Heart left ventricle (tissue), 16 donors: Measurements from ENCODE around the gene ANKLE1. TPM values are rescaled to one million over a fixed set of nuclear protein-coding genes. Genes with fewer than 3 reads are reported as not detected.

ENCODE experiments used
- ATAC-seq, 4 donors: fragments of 200-7000 bp; cut with Tn5 transposase; one replicate each; pipeline ENCODE4 v1.9.1; 2020 to 2022; ENCODE audit warnings: moderate library complexity in 4 of 4, mild to moderate bottlenecking in 3 of 4, moderate number of reproducible peaks in 1 of 4
- DNase-seq, 5 donors: peaks; one replicate each; pipeline ENCODE4 v3.0.0-alpha.2; 2020
- H3K27ac ChIP-seq, 12 donors: fragments of 200-600 bp; sonication (generic) in 4 of 12; one replicate each; pipeline versions ENCODE4 v1.5.0 to v1.8.0; 2016 to 2022; ENCODE audit warnings: mild to moderate bottlenecking in 2 of 12
- H3K27me3 ChIP-seq, 9 donors: fragments of 200-600 bp; sonication (generic) in 2 of 9; one replicate each; pipeline versions ENCODE4 v1.5.1 to v1.8.0; 2016 to 2022; ENCODE audit warnings: mild to moderate bottlenecking in 3 of 9
- H3K36me3 ChIP-seq, 9 donors: fragments of 200-600 bp; sonication (generic) in 2 of 9; one replicate each; pipeline versions ENCODE4 v1.5.0 to v1.8.0; 2018 to 2022; ENCODE audit warnings: mild to moderate bottlenecking in 2 of 9
- H3K4me1 ChIP-seq, 12 donors: fragments of 200-600 bp; sonication (generic) in 4 of 12; one replicate each; pipeline versions ENCODE4 v1.5.0 to v1.8.0; 2016 to 2022; ENCODE audit warnings: mild to moderate bottlenecking in 3 of 12
- H3K4me3 ChIP-seq, 12 donors: fragments of 200-600 bp; sonication (generic) in 4 of 12; one replicate each; pipeline versions ENCODE4 v1.5.0 to v1.8.0; 2017 to 2022; ENCODE audit warnings: mild to moderate bottlenecking in 9 of 12, moderate library complexity in 4 of 12
- H3K9me3 ChIP-seq, 12 donors: fragments of 200-600 bp; sonication (generic) in 4 of 12; one replicate each; pipeline versions ENCODE4 v1.5.0 to v1.8.0; 2016 to 2022; ENCODE audit warnings: mild to moderate bottlenecking in 1 of 12
- CTCF ChIP-seq, 12 donors: fragments of 200-600 bp; sonication (generic) in 4 of 12; IDR thresholded peaks; one replicate each; pipeline versions ENCODE4 v1.5.0 to v1.8.0; 2018 to 2022; ENCODE audit warnings: antibody characterized with exemption in 12 of 12, mild to moderate bottlenecking in 5 of 12
- POLR2A ChIP-seq, 2 donors: fragments of 450-650 bp; IDR thresholded peaks; one replicate each; pipeline ENCODE4 v1.6.1; 2017; ENCODE audit warnings: antibody characterized with exemption in 2 of 2, mild to moderate bottlenecking in 2 of 2, moderate library complexity in 2 of 2
- WGBS, 4 donors: extraction: QIAGEN DNeasy Blood & Tissue Kit in 2 of 4; methylation state at CpG; one replicate each; pipeline versions ENCODE4 v1.1.5 to v1.1.7; 2013 to 2018; 5-methylcytosine and 5-hydroxymethylcytosine counted together
- intact Hi-C, 10 donors: fragments of 100-400 bp; cut with DNase I; formaldehyde crosslinking; loops; one replicate each; pipeline versions ENCODE4 v1.11.1 to v1.14.2; 2022
- polyA plus RNA-seq, 2 donors: library from polyadenylated mRNA; stranded (reverse); fragments of 200-250 nt; gene quantifications; one replicate each; pipeline ENCODE4 v1.2.3, GENCODE V29; 2013
- total RNA-seq, 9 donors: library from RNA; depleted of rRNA in 2 of 9; stranded (reverse); fragments of >200 nt in 2 of 9; fragmentation: NEBNext Ultra II Directional in 3 of 9; extraction: Animal tissue kit (Norgen Biotek cat#: 25700) in 3 of 9; gene quantifications; one replicate each; pipeline versions ENCODE4 v1.1.0 to v1.2.4, GENCODE V29; 2016 to 2023
- donor health status: ischemic (EF 13 %, LVEDD 7.1; RV severe dilation, severe dysfunction).
- donor health status: healthy with polysubstance abuse.
- donor health status: DM: no; HTN: yes; CAD: no.
- donor health status: DM: no; HTN: no; CAD: no.
- donor health status: ischemic (EF 25% LVEDD 6.9; RV normal size, moderate dysfunction).
- donor health status: ischemic (EF 25% LVEDD 5.7; RV mildly dilated, moderate dysfunction).
- donor health status: healthy.
- donor health status: DM: yes; HTN: yes; CAD: no.
- donor health status: ischemic (EF 35%, LVEDD 5.7; RV mildly dilated, moderate dysfunction).
- donor health status: nonischemic (EF 11% LVEDD 7.7; RV severe dilation, severe dysfunction).
- donor health status: DM: yes; HTN: yes; CAD: no.
- donor health status: PGD.
- donor health status: ischemic (EF 29% LVEDD 5.4; RV normal size, mild dysfunction).
- donor health status: nonischemic (EF 23%, LVEDD 6.1; RV moderate dilation, normal function).

The ANKLE1 gene
- total and polyA plus RNA-seq, 11 donors: 0.07 to 0.44 (median 0.23) TPM; not detected in 2

- Histone ChIP-seq H3K4me1 (peaks cover 0 to 21% (median 0%) of the 10 kb centered on the region in 12 donors), H3K27ac (peak overlapping the region in 1 of 12 donors; percentile 27), H3K4me3 (peak overlapping the region in 9 of 12 donors; percentile 1 to 51 (median 26)), H3K27me3 (peaks cover 0 to 17% (median 0%) of the 10 kb centered on the region in 9 donors), H3K36me3 (peaks cover 0 to 18% (median 0%) of the 10 kb centered on the region in 9 donors), H3K9me3 (no peaks in the 10 kb centered on the region)
- intact Hi-C loops: no loop called here
- DNase-seq (no peak), ATAC-seq (peak in 3 of 4 donors; percentile 17 to 31 (median 24))
- TF ChIP-seq POLR2A (IDR thresholded peaks at IDR 0.05): no peak
- WGBS, 4 donors: 52 to 67% (median 55%) methylated on average over 39 to 64 of the region's 64 CpGs
These were observed 46.2 kb downstream of the ANKLE1 start for GRCh38 chr19:17327654-17328516.

GRCh38 chr19:17328517-17329365 lies 47.0 kb downstream of the ANKLE1 start:
- DNase-seq (no peak), ATAC-seq (no peak)
- no peak for TF ChIP-seq CTCF (IDR thresholded peaks at IDR 0.05)
- no peak for TF ChIP-seq POLR2A (IDR thresholded peaks at IDR 0.05)
- H3K4me3 ChIP-seq: peak overlapping the region in 9 of 12 donors; percentile 1 to 51 (median 26)
- peaks cover 0 to 17% (median 0%) of the 10 kb centered on the region in 9 donors for H3K27me3 ChIP-seq
- H3K4me1 ChIP-seq: peaks cover 0 to 24% (median 3%) of the 10 kb centered on the region in 12 donors
- no peaks in the 10 kb centered on the region for H3K9me3 ChIP-seq
- H3K27ac ChIP-seq: peak overlapping the region in 1 of 12 donors; percentile 27
- intact Hi-C loops: no loop called here
- H3K36me3 ChIP-seq: peaks cover 0 to 17% (median 0%) of the 10 kb centered on the region in 9 donors
- 44 to 65% (median 53%) methylated on average over 52 to 94 of the region's 94 CpGs for WGBS, 4 donors

- peak overlapping the region in 2 of 12 donors; percentile 12 to 51 for H3K4me3 ChIP-seq
- intact Hi-C loops: no loop called here
- DNase-seq (no peak), ATAC-seq (no peak)
- TF ChIP-seq POLR2A (IDR thresholded peaks at IDR 0.05): no peak
- TF ChIP-seq CTCF (IDR thresholded peaks at IDR 0.05): no peak
- peaks cover 0 to 17% (median 0%) of the 10 kb centered on the region in 9 donors for H3K27me3 ChIP-seq
- WGBS, 4 donors: 74 to 83% (median 76%) methylated on average over 46 to 51 of the region's 51 CpGs
- no peaks in the 10 kb centered on the region for H3K9me3 ChIP-seq
- H3K27ac ChIP-seq: no peak overlapping the region
- peaks cover 0 to 17% (median 0%) of the 10 kb centered on the region in 9 donors for H3K36me3 ChIP-seq
- H3K4me1 ChIP-seq: peaks cover 0 to 29% (median 7%) of the 10 kb centered on the region in 12 donors
These were observed 47.9 kb downstream of the ANKLE1 start for GRCh38 chr19:17329366-17330261.
